Stimulated activated naive CD8-positive, alpha-beta T cell treated with anti-CD3 and anti-CD28 coated beads, Interleukin-15, Interleukin-2, amounts not matched to agents 100 U/mL and 50 U/mL, for 24 hours (primary cell): ENCODE measurements around the gene TK2.

ENCODE experiments used
- ATAC-seq: fragments of 150-1000 bp; cut with Tn5 transposase; one replicate; pipeline ENCODE4 v1.10.0; 2021
- DNase-seq: peaks from one replicate; pipeline ENCODE4 v3.0.0; 2021

The TK2 gene

DNA sequence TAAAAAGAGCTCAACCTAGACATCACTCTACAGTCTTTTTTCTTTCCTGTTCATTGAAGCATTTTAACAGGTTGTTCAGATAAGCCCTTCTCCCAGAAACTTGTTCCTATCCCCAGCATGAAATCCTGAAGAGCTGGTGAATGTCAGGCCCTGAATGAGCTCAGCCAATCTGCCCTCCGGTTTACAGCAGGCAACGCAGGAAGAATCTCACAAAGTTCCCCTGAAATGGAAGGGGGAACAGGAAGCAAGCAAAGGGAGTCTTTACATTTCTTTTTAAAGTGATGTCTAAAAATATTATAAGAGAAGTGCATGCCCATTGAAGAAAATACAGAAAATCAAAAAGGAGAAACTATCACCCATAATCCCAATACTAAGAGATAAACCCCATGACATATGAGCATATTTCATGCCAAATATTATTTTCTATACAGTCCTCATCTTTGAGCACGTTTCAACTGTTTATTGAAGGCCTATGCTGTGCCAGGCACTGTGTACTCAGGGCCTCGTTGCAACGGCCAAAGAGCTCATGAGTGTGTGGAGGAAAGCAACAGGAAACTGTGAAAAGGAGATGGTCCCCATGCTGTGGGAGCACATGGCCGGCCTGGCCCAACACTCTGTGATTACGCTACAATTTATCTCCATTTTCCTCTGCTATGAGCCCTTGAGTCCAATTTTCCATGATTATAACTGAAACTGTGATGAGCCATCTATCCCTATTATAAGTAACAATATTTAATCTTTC, 5.7 kb downstream of the TK2 start:
- DNase-seq (no peak), ATAC-seq (no peak)

DNA sequence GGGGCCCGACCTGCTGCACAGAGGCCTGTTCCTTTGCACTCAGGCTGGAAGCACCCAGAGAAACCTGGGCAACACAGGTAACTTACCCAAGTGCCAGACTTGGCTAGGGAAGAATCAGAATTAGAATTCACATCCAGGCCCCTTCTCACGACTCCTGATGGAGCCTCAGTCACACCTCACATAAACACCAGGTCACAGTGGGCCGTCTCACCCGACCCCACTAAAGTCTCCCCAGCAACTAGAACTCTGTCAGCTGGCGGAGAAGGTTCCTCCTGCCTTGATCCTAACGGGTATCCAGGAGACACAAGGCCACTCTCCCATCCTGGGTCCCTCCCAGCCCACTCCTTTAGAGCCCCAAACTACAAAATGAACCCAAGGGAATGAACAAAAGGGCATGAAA, 6.4 kb downstream of the TK2 start:
- ATAC-seq (no peak), DNase-seq (no peak)

DNA sequence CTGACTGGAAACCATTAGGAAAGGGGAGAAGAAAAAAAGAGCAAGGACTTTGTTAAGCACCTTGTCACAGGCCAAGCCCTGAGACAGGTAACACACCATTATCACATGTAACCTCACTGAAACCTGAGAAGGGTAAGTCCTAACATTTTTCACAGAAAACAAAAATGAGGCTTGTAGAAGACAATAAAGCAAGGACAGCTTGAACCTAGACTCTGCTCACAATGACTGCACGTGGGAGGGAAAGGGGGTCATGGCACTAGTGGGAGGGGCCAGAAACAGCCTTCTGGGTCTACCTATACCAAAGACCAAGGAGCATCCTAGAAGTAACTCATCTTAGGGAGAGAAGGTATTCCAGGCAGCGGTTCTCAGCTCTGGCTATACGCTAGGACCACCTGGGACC, 7.5 kb downstream of the TK2 start:
- no peak for DNase-seq
- ATAC-seq: no peak

DNA sequence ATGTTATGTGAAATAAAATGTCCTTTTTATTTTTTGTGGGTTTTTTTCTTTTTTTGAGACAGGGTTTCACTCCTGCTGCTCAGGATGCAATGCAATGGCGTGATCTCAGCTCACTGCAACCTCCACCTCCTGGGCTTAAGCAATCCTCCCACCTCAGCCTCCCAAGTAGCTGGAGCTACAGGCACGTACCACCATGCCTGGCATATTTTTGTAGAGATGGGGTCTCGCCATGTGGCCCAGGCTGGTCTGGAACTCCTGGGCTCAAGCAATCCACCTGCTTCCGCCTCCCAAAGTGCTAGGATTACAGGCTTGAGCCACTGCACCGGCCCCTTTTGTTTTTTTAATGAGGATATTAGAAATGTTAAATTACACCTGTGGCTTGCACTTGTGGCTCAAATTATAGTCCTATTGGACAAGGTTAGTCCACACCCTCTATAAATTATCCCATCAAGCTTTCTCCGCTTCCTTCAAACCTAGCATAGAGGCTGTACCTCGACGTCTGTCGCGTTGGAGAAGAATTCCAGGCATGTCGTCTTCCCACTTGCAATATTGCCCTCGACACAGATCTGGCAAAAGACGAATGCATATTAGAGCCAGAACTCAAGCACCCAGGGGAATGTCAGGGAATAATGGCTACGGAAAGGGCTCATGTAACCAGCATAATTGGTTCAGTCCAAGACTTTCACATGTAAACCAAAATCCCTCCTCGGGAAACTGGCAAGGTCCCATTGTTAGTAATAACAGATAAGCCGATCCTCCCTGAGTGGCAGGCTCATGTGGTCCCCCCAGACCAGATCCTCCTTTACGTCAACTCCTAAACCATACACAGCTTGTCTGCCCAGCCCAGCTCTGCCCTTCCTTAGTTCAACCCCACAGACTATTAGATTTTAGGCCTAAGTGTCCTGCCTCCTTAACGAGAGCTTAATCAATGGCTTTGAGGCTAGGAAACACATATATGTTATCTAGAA, 8.2 kb downstream of the TK2 start:
- DNase-seq (no peak), ATAC-seq (no peak)

DNA sequence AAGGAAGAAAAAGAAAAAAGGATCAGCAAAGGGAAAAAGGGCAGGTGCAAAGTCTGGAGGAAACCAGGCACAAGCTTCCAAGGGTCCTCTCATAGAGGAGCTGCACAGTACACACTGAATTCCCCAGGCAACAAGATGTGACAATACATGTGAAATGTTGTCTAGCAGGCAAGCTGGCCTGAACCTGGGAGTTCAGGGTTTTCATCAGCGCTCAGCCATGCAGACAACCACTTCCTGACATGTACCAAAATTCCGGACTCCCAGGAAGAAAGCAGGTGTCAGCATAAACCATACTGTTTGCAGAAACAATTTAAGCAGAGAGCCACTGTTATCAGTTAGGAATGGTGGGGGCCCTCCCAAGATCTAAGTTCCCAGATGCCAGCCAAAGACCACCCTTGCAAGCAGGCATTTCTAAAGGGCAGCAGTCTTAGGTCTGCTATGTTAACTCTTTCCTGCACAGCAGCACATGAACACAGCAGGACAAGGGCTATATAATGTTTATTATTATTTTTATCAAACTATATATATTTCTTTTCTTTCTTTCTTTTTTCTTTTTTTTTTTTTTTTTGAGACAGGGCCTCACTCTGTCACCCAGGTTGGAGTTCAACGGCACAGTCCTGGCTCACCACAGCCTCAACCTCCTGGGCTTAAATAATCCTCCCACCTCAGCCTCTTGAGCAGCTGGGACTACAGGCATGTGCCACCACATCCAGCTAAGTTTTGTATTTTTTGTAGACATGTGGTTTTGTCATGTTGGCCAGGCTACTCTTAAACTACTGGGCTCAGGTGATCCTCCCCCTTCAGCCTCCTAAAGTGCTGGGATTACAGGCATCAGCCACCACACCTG, 10.1 kb downstream of the TK2 start:
- DNase-seq: no peak
- no peak for ATAC-seq

DNA sequence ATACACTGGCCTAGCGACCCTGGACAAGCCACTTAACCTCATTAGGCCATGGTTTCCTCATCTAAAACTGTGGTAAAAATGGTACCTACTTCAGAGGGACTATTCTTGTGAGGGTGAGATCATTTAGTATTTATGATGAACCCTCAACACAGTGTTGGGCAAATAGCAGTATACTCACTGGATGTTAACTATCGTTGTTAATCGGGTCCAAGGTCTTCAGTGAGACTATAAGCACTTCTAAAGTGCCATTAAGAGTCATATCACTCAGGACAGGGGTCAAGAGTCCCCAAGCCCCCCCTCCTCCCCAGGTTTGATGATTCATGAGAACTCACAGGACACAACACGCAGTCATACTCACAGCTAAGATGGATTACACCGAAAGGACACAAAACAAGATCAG, 11.0 kb downstream of the TK2 start:
- ATAC-seq (no peak), DNase-seq (no peak)

DNA sequence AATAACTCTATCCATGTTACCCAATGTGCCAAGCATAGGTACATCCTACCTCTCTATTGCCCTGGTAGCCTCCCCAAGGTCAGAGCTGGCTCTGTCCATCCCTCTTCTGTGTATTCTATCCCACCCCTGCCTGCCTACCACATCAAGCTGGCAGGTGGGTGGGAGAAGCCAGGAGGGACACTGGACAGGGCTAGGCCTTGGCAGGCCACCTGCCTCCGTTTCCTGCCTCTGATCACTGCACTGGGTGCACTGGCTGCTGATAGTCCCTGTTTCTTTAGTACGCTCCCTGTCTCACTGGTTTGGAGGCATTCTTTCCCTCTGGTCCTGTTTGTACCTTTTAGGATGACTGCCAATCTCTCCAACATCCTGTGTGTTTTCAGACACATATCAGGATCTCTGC, 12.7 kb downstream of the TK2 start:
- ATAC-seq (peak; percentile 19), DNase-seq (no peak)

- no peak for DNase-seq
- no peak for ATAC-seq
Measured at GRCh38 chr16:66536525-66536924, 13.4 kb downstream of the TK2 start.

DNA sequence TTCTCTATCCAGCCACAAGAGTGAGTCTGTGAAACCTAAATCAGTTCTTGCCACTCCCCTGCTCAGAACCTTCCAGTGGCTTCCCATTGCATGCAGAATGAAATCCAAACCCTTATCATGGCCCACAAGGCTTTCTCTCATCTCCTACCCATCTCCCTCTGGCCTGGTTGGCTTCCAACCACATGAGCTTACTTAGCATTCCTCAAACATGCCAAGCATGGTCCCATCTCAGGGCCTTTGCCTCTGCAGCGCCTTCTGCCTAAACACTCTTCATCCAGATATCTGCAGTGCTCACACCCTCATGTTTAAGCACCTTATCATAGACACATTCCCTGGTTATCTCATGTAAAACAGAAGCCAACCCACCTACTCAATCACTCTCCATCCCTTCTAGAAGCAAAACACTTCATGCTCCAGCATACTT, 15.5 kb downstream of the TK2 start:
- DNase-seq (no peak), ATAC-seq (no peak)

DNA sequence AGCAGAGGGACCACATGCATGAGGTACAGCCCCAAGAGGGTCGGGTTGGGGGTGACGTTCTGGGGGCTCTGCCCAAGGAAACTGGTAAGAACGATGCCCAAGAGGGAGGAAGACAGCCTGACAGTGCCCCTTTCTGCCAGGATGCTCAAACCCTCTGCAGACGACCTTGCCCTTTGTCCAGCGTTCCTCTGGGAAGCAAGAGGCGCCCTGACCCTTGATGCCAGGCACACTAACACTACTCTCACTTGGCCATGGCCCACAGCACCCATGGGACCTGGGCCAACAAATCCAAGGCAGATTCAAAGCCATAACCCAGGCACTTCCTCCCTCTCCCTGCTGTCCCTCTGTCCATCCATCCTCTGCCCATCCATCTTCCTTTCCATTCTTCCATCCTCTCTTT, 20.4 kb downstream of the TK2 start:
- no peak for ATAC-seq

DNA sequence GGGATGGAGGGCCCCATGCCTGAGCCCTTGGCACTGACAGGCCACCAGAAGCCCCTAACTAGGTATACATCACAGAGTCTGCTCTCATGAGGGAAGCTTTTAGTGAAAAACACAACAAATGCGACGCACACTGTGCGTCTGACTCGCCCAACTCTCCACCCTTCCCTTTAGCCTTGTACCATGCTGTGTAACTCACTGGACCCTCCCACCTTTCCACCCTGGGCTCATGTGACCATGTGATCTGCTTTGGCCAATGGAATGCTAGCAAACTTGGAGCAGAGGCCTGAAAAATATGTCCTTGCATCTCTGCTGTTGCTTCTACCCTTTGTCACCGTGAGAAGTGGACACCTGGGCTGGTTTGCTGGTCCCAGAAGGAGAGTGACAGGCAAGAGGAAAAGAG, 21.6 kb downstream of the TK2 start:
- ATAC-seq (no peak), DNase-seq (no peak)

More for the DNA sequence above, 20.4 kb downstream of the TK2 start:
- no peak for DNase-seq

GRCh38 chr16:66525396-66526180, 24.3 kb downstream of the TK2 start:
- ATAC-seq (no peak), DNase-seq (no peak)

- ATAC-seq (no peak), DNase-seq (no peak)
Measured at GRCh38 chr16:66524601-66525164, 25.2 kb downstream of the TK2 start.

DNA sequence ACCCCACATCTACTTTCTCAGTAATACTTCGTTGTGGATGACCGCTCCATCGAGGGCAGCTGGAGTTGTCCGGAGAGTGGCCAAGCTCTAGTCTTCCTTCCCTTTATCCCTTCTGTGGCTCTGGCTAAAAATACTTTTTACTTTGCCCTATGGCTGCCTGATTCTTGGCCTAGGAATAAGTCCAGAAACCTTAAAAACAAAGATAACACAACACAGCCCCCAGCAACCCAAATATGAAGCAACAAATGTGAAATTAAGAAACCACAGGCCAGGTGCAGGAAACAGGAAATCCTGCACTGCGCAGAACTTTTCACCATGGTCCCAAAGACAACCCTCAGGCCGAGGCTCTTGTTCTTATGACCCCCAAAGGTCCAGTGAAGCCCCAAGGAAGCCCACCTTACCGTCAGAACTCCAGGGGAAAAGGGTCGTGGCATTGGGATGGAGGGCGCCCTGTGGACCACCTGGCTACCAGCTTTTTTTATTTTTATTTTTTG, 26.0 kb downstream of the TK2 start:
- ATAC-seq (no peak), DNase-seq (no peak)

DNA sequence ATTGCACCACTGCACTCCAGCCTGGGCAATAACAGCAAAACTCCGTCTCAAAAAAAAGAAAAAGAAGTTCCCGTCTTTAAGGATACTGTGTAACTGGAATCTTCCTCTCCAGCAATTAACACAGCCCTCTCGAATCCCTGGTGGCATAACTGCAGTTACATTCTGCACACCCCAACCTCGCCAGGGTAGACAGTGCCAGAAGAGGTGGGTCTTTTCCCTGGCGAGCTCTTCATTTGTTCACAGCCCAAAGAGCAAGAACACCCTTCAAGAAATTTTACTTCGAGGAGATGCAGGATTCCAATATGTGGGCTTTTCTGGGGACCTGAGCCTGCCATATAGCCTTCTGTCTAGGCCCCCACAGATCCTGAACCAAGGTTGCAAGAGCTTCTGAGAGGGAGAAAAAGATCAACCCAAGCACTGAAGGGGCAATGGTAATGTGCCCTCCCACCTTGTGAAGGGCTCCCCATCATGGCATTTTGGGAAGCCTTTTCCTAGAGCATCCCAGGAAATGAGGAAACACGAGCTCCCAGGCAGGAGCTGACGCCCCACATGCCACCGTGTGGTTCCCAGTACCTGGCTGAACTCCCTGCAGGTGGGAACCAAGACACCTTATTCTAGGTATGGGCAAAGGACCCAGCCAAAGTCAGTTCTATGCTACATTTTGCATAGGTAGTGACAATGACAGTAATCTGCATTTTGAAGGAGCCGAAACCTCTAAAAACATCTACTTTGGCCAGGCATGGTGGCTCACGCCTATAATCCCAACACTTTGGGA, 26.9 kb downstream of the TK2 start:
- no peak for ATAC-seq
- no peak for DNase-seq

DNA sequence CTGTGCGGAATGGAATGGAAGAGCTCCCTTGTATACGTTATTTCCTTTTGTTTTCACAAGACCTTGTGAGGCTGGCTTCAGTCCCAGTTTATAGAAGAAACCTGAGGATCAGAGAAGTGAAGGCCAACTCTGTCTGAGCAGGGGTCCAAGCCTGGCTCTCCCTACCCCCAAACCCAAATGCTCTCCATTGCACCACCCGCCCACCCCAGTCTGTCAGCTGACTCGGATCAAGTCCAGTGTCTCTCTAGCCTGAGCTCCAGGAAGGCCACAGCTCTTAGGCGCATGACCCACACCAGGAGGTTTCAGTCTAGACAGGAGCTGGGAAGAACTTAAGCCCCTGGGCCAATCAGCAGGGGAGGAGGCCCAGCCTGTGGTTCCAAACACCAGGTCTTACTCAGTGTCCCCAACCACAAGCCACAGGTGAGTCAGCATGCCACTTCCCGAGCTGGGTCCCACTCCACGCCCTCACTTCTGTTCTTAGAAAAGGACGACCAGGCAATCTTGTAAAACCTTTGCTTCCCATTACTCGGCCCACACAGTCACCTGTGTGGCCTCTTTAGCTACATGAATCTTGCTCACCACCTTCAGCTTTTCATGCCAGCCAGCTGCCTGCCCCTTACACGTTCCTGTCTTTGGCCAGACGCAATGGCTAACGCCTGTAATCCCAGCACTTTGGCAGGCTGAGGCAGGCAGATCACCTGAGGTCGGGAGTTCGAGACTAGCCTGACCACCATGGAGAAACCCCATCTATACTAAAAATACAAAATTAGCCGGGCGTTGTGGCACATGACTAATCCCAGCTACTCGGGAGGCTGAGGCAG, 27.8 kb downstream of the TK2 start:
- peak; percentile 95 for ATAC-seq
- DNase-seq: peak; percentile 96

DNA sequence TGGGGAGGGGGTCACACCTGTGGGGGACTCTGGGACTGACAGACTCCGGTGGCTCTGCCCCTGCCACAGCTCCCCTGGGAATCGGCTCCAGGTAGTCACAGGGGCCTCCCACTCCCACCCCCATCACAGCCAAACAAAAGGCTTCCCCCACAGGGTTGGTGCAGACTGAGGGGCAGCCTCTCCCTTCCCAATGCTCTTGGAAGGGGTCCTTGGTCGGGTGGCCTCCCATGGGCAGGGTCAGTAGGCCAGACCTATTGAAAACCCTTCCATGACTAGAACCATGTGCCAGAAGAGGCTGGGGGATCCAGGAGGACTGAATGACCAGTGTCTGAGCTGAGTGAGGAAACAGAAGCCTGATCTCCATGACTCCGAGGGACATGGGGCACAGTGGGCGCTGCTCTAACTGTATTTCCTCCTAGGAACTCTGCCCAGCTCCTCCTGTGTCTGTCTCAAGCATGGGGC, 28.6 kb downstream of the TK2 start:
- no peak for DNase-seq

DNA sequence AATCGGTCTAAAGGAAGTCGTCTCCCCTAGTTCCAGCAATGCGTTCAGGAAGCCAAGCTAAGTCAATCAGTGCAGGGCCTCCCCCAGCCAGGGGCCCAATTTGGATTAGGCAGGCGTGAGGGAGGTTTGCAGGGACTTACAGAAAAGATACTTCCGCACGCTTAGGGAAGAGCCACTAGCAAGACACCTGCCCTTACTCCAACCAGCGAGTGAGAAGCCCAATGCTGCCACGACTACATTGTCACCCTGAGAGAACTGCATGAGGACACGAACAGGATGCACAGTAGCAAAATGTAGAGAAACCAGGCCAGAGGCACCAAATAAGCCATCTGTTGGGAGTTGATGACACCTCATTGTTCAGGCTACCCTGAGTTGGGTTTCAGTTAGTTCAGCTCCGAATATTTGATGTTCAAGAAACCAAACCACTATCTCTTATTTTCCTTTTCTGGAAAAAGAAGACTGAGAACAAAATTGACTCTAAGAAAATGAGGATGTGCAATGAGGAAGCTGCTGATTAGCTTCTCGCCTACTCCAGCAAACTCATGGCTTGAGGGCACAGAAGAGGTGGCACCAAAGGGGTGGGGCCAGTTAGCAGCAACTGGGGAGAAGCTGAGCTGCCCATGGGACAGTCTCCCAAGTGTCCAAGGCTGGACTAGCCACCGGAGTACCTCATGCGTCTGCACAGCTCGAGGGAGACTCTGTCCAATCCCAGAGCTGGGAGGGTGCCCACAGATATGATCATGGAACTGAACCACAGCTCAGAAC, 29.3 kb downstream of the TK2 start:
- DNase-seq (no peak), ATAC-seq (no peak)

More for the DNA sequence above, 28.6 kb downstream of the TK2 start:
- ATAC-seq: no peak
